Stomach (tissue), 9 donors: ENCODE measurements around the gene SLC17A2. TPM values are rescaled to one million over a fixed set of nuclear protein-coding genes. Genes with fewer than 3 reads are reported as not detected.

Source experiments
- DNase-seq, 2 donors: peaks; one replicate each; pipeline versions ENCODE4 v3.0.0 to v3.0.0-alpha.2; 2013 to 2019
- H3K27ac ChIP-seq, 5 donors: fragments of 200-600 bp in 4 of 5; sonication (generic) in 4 of 5; one replicate each; pipeline ENCODE4 v1.5.1; 2013 to 2019; ENCODE audit warnings: mild to moderate bottlenecking in 1 of 5, moderate library complexity in 1 of 5
- H3K27me3 ChIP-seq, 3 donors: fragments of 200-600 bp; sonication (generic); one replicate each; pipeline ENCODE4 v1.5.1; 2017 to 2019; ENCODE audit warnings: mixed run types in 1 of 3
- H3K36me3 ChIP-seq, 4 donors: fragments of 200-600 bp; sonication (generic); 1 replicate in 3 of 4; 2 replicates in 1 of 4; pipeline ENCODE4 v1.5.1; 2016 to 2019
- H3K4me1 ChIP-seq, 4 donors: fragments of 200-600 bp; sonication (generic); one replicate each; pipeline ENCODE4 v1.5.1; 2016 to 2019
- H3K4me3 ChIP-seq, 4 donors: fragments of 200-600 bp; sonication (generic) in 3 of 4; one replicate each; pipeline ENCODE4 v1.5.1; 2016 to 2019; ENCODE audit warnings: mild to moderate bottlenecking in 1 of 4
- H3K9me3 ChIP-seq, 4 donors: fragments of 200-600 bp; sonication (generic); one replicate each; pipeline ENCODE4 v1.5.1; 2016 to 2019
- EP300 ChIP-seq: sonication (generic); formaldehyde crosslinking; IDR thresholded peaks from one replicate; pipeline ENCODE4 v1.6.1; 2017; ENCODE audit warnings: antibody characterized with exemption
- POLR2A ChIP-seq, 4 donors: fragments of 450-650 bp; IDR thresholded peaks; one replicate each; pipeline ENCODE4 v1.6.1; 2016; ENCODE audit warnings: antibody characterized with exemption in 4 of 4, control low read depth in 2 of 4, mild to moderate bottlenecking in 1 of 4, moderate library complexity in 1 of 4
- POLR2AphosphoS5 ChIP-seq, 3 donors: sonication (generic); formaldehyde crosslinking; IDR thresholded peaks; one replicate each; pipeline ENCODE4 v1.6.1; 2016; ENCODE audit warnings: antibody characterized with exemption in 3 of 3
- WGBS, 5 donors: extraction: QIAGEN DNeasy Blood & Tissue Kit in 3 of 5; methylation state at CpG; one replicate each; pipeline versions ENCODE4 v1.1.5 to v1.1.7; 2013 to 2018; 5-methylcytosine and 5-hydroxymethylcytosine counted together
- intact Hi-C: fragments of 100-400 bp; cut with DNase I; formaldehyde crosslinking; loops from one replicate; pipeline ENCODE4 v1.15.1; 2023; ENCODE audit warnings: low total_unique reads
- polyA plus RNA-seq, 3 donors: library from polyadenylated mRNA; stranded (reverse); fragments of 200-250 nt; gene quantifications; one replicate each; pipeline ENCODE4 v1.2.3, GENCODE V29; 2013
- total RNA-seq, 5 donors: library from RNA; depleted of rRNA; stranded (reverse); fragments of >200 nt; gene quantifications; one replicate each; pipeline versions ENCODE4 v1.1.0 to v1.2.3, GENCODE V29; 2014 to 2016
- TF ChIP-seq, protein P1 (sequence below), 7 experiments: fragments of 450-650 bp in 4 of 7; fragments of 200-600 bp in 3 of 7; sonication (generic) in 3 of 7; IDR thresholded peaks; one replicate each; pipeline ENCODE4 v1.5.1; 2016 to 2019; ENCODE audit warnings: antibody characterized with exemption in 7 of 7, control low read depth in 2 of 7, mild to moderate bottlenecking in 1 of 7
- donor health status: healthy with polysubstance abuse.
- donor health status: Bipolar disorder and iron deficiency.
- donor health status: healthy.

Gene SLC17A2
- total and polyA plus RNA-seq, 8 donors, result not detected

GRCh38 chr6:25875563-25875905, 55.0 kb downstream of the SLC17A2 start:
- WGBS, 5 donors, result 65 to 79% (median 71%) methylated on average over 3 of the region's 3 CpGs
- TF ChIP-seq POLR2A (IDR thresholded peaks at IDR 0.05) (no peak), EP300 (no peak), POLR2AphosphoS5 (IDR thresholded peaks at IDR 0.05) (no peak)
- TF ChIP-seq, protein P1, sequence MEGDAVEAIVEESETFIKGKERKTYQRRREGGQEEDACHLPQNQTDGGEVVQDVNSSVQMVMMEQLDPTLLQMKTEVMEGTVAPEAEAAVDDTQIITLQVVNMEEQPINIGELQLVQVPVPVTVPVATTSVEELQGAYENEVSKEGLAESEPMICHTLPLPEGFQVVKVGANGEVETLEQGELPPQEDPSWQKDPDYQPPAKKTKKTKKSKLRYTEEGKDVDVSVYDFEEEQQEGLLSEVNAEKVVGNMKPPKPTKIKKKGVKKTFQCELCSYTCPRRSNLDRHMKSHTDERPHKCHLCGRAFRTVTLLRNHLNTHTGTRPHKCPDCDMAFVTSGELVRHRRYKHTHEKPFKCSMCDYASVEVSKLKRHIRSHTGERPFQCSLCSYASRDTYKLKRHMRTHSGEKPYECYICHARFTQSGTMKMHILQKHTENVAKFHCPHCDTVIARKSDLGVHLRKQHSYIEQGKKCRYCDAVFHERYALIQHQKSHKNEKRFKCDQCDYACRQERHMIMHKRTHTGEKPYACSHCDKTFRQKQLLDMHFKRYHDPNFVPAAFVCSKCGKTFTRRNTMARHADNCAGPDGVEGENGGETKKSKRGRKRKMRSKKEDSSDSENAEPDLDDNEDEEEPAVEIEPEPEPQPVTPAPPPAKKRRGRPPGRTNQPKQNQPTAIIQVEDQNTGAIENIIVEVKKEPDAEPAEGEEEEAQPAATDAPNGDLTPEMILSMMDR (IDR thresholded peaks at IDR 0.05), result no peak
- Histone ChIP-seq H3K27me3 (no peaks in the 10 kb centered on the region), H3K4me3 (no peak overlapping the region), H3K27ac (no peak overlapping the region), H3K9me3 (no peaks in the 10 kb centered on the region), H3K36me3 (no peaks in the 10 kb centered on the region), H3K4me1 (no peaks in the 10 kb centered on the region)
- no peak for DNase-seq
- intact Hi-C loops, result no loop called here

- TF ChIP-seq POLR2AphosphoS5 (IDR thresholded peaks at IDR 0.05) (no peak), EP300 (no peak), POLR2A (IDR thresholded peaks at IDR 0.05) (no peak)
- TF ChIP-seq, protein P1 (IDR thresholded peaks at IDR 0.05), result no peak
- no peak overlapping the region for H3K27ac ChIP-seq
- WGBS, 5 donors, result 84 to 93% (median 88%) methylated on average over 3 of the region's 3 CpGs
- no peaks in the 10 kb centered on the region for H3K36me3 ChIP-seq
- no peaks in the 10 kb centered on the region for H3K27me3 ChIP-seq
- H3K9me3 ChIP-seq, result no peaks in the 10 kb centered on the region
- H3K4me1 ChIP-seq, result no peaks in the 10 kb centered on the region
- intact Hi-C loops, result no loop called here
- H3K4me3 ChIP-seq, result no peak overlapping the region
- DNase-seq, result no peak
These were observed 55.5 kb downstream of the SLC17A2 start for GRCh38 chr6:25874822-25875562.

- no peaks in the 10 kb centered on the region for H3K4me1 ChIP-seq
- intact Hi-C loops, result no loop called here
- 79 to 87% (median 85%) methylated on average over 3 of the region's 3 CpGs for WGBS, 5 donors
- no peak for DNase-seq
- H3K9me3 ChIP-seq, result no peaks in the 10 kb centered on the region
- TF ChIP-seq EP300 (no peak), POLR2AphosphoS5 (IDR thresholded peaks at IDR 0.05) (no peak), POLR2A (IDR thresholded peaks at IDR 0.05) (no peak)
- TF ChIP-seq, protein P1 (IDR thresholded peaks at IDR 0.05), result no peak
- no peak within 1 kb of the TSS for H3K27ac ChIP-seq
- no peaks in the 10 kb centered on the region for H3K36me3 ChIP-seq
- no peaks in the 10 kb centered on the region for H3K27me3 ChIP-seq
- no peak within 1 kb of the TSS for H3K4me3 ChIP-seq
These were observed 56.4 kb downstream of the SLC17A2 start, which contains the start of gene SLC17A3 for GRCh38 chr6:25874118-25874517. TSS of gene SLC17A3 (minus strand) at chr6:25874243. CDS start at chr6:25868387, 5,856 bp downstream.

DNA sequence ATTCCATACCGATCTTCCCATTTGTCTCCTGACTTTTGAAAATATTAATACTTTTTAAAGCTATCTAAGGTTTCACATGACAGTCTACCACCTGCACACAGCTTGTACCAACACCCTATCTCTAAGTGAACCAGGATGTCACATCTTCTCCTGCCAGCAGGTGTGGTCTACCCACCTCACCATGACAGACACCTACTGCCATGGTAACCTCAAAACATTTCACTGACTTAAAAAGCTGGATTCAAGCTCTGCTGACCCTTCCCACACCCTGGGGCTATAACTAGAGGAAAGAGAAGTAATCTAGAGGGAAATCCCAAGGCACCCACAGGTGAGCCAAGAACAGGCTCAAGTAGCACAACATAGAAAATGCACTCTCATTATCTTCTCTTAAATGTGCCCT, 57.7 kb downstream of the SLC17A2 start:
- no peaks in the 10 kb centered on the region for H3K36me3 ChIP-seq
- H3K9me3 ChIP-seq, result no peaks in the 10 kb centered on the region
- WGBS, 5 donors, result 96 to 100% (median 100%) methylated on average over 1 of the region's 1 CpG
- intact Hi-C loops, result no loop called here
- H3K4me3 ChIP-seq, result no peak overlapping the region
- no peak overlapping the region for H3K27ac ChIP-seq
- no peaks in the 10 kb centered on the region for H3K27me3 ChIP-seq
- TF ChIP-seq EP300, result no peak
- no peak for TF ChIP-seq POLR2AphosphoS5 (IDR thresholded peaks at IDR 0.05)
- no peak for TF ChIP-seq POLR2A (IDR thresholded peaks at IDR 0.05)
- H3K4me1 ChIP-seq, result no peaks in the 10 kb centered on the region
- peak in 1 of 2 donors; percentile 6 for DNase-seq

DNA sequence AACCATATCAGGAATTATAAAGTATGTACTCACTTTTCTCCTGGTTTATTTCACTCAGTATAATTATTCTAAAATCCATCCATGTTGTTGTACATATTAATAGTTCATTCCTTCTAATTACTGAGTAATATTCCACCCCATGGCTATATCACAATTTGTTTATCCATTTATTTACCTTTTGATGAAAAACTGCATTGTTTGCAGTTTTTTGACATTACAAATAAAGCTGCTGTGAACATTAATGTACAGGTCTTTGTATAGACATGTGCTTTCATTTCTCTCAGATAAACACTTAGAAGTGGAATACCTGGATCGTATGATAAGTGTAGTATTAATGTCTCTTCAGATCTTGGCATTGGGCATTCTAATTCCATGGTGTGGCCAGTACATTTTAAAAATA, 60.7 kb downstream of the SLC17A2 start:
- Histone ChIP-seq H3K9me3 (no peaks in the 10 kb centered on the region), H3K27ac (no peak overlapping the region), H3K4me1 (no peaks in the 10 kb centered on the region), H3K4me3 (no peak overlapping the region), H3K36me3 (no peaks in the 10 kb centered on the region), H3K27me3 (no peaks in the 10 kb centered on the region)
- intact Hi-C loops, result no loop called here
- WGBS, 5 donors, result 40 to 83% (median 82%) methylated on average over 1 of the region's 1 CpG
- TF ChIP-seq POLR2A (IDR thresholded peaks at IDR 0.05), result no peak
- no peak for TF ChIP-seq POLR2AphosphoS5 (IDR thresholded peaks at IDR 0.05)
- TF ChIP-seq EP300, result no peak
- TF ChIP-seq, protein P1 (IDR thresholded peaks at IDR 0.05), result no peak
- no peak for DNase-seq
